ENCODE measurements around the gene ADRA2C.

- TF ChIP-seq CTCF (conservative IDR thresholded peaks at IDR 0.05) (no peak), EZH2 (IDR thresholded peaks at IDR 0.05; ENCODE audit: low read depth) (no peak)
These were observed 17.1 kb upstream of the ADRA2C start for GRCh38 chr4:3749081-3749480.
